GM21447 (cell line): ENCODE measurements around the gene TGFB2.
A peak's percentile ranks its signal among the peaks of the same experiment; 100 is the strongest.

Experiments used
- ATAC-seq: cut with Tn5 transposase; IDR thresholded peaks from one replicate; pipeline ENCODE4 v1.9.1; 2021; ENCODE audit not compliant: unreplicated experiment

The TGFB2 gene

GRCh38 chr1:218415726-218416125, 70.6 kb downstream of the TGFB2 start:
- ATAC-seq, result no peak

- no peak for ATAC-seq
Measured at GRCh38 chr1:218421531-218421930, 76.4 kb downstream of the TGFB2 start.

GRCh38 chr1:218424502-218424901, 79.4 kb downstream of the TGFB2 start:
- ATAC-seq, result no peak

- ATAC-seq, result no peak
Measured at GRCh38 chr1:218425647-218426342, 80.7 kb downstream of the TGFB2 start.

GRCh38 chr1:218426343-218426657, 81.2 kb downstream of the TGFB2 start:
- ATAC-seq, result no peak

GRCh38 chr1:218429301-218429700, 84.2 kb downstream of the TGFB2 start:
- no peak for ATAC-seq

- ATAC-seq, result no peak
Measured at GRCh38 chr1:218430346-218430745, 85.2 kb downstream of the TGFB2 start.

- ATAC-seq, result no peak
Measured at GRCh38 chr1:218430822-218431221, 85.7 kb downstream of the TGFB2 start.

- no peak for ATAC-seq
Measured at GRCh38 chr1:218431476-218431875, 86.3 kb downstream of the TGFB2 start.

GRCh38 chr1:218433744-218434143, 88.6 kb downstream of the TGFB2 start:
- ATAC-seq, result no peak

GRCh38 chr1:218435528-218435927, 90.4 kb downstream of the TGFB2 start:
- ATAC-seq, result no peak

GRCh38 chr1:218436346-218436745, 91.2 kb downstream of the TGFB2 start:
- no peak for ATAC-seq

- no peak for ATAC-seq
Measured at GRCh38 chr1:218436997-218437396, 91.9 kb downstream of the TGFB2 start.

- no peak for ATAC-seq
Measured at GRCh38 chr1:218439541-218440295, 94.6 kb downstream of the TGFB2 start.

- ATAC-seq, result no peak
Measured at GRCh38 chr1:218443255-218443654, 98.1 kb downstream of the TGFB2 start.

GRCh38 chr1:218444173-218444572, 99.0 kb downstream of the TGFB2 start:
- no peak for ATAC-seq

GRCh38 chr1:218444588-218444987, 99.5 kb downstream of the TGFB2 start:
- ATAC-seq, result no peak

GRCh38 chr1:218447010-218447689, 102.0 kb downstream of the TGFB2 start:
- no peak for ATAC-seq

GRCh38 chr1:218451415-218451814, 106.3 kb downstream of the TGFB2 start:
- ATAC-seq, result no peak

GRCh38 chr1:218454700-218455282, 109.7 kb downstream of the TGFB2 start:
- no peak for ATAC-seq

GRCh38 chr1:218456444-218456843, 111.3 kb downstream of the TGFB2 start:
- peak; percentile 49 for ATAC-seq

- no peak for ATAC-seq
Measured at GRCh38 chr1:218459450-218459849, 114.3 kb downstream of the TGFB2 start.
